RWPE1 (cell line): ENCODE measurements around the gene SNRPD2.
"Not testable (repeated sequence)": the region's sequence is repeated elsewhere in the genome, so short reads cannot be mapped to it uniquely, and the experiment has no call there.

ENCODE experiments used
- CTCF ChIA-PET: fragments of 350-600 bp; sonication (Branson Sonifier 250); formaldehyde crosslinking; extraction: SDS; loops from one replicate; lab custom pipeline; 2021; lab: Yijun Ruan, JAX
- POLR2A ChIA-PET: fragments of 400-600 bp; formaldehyde crosslinking; extraction: SDS; loops from one replicate; lab custom pipeline; 2020; ENCODE audit warnings: antibody characterized with exemption; ENCODE audit not compliant: low non-redundant PET; lab: Yijun Ruan, JAX
- DNase-seq: peaks from one replicate; pipeline ENCODE4 v3.0.0; 2012; ENCODE audit warnings: low spot score
- H3K27ac ChIP-seq: fragments of 450-650 bp; 2 replicates; pipeline ENCODE4 v1.5.1; 2017
- CTCF ChIP-seq: fragments of 450-650 bp; conservative IDR thresholded peaks from 2 replicates; pipeline ENCODE4 v1.5.1; 2017; ENCODE audit warnings: low read depth, mild to moderate bottlenecking

SNRPD2 gene

GRCh38 chr19:45693106-45693788 lies 1.5 kb upstream of the SNRPD2 start:
- peak; percentile 95 for TF ChIP-seq CTCF
- peak; percentile 75 for DNase-seq
- ChIA-PET POLR2A (interaction anchor here (0.6 to 1.8 kb wide), 3 partner anchors 8 to 76 kb away, joined by 3 to 6 read pairs (median 3); partner anchors contain the start of gene SIX5), CTCF (interaction anchor here (0.6 to 2.4 kb wide), 21 partner anchors 9 to 1495 kb away, joined by 3 to 13 read pairs (median 4); no protein-coding TSS in a partner anchor)
- peak overlapping the region; percentile 89 for H3K27ac ChIP-seq

- POLR2A ChIA-PET = interaction anchor here (0.6 to 1.8 kb wide), 6 partner anchors 8 to 77 kb away, joined by 3 to 6 read pairs (median 3); partner anchors contain the start of gene SIX5
- peak; percentile 97 for DNase-seq
- peak within 1 kb of the TSS; percentile 89 for H3K27ac ChIP-seq
- CTCF ChIA-PET = interaction anchor here (0.6 to 2.4 kb wide), 14 partner anchors 11 to 1495 kb away, joined by 3 to 13 read pairs (median 4); no protein-coding TSS in a partner anchor
- TF ChIP-seq CTCF = no peak
Observed at GRCh38 chr19:45692187-45693105, 693 bp upstream of the SNRPD2 start, which contains the start of gene QPCTL. TSS of gene QPCTL (plus strand) at chr19:45692666. CDS start at chr19:45692704, 38 bp downstream.

GRCh38 chr19:45687599-45687998 lies 4.2 kb downstream of the SNRPD2 start:
- no peak for TF ChIP-seq CTCF
- POLR2A ChIA-PET = no interaction called here
- CTCF ChIA-PET = interaction anchor here (0.9 kb wide), 1 partner anchor 81 kb away, joined by 3 read pairs; no protein-coding TSS in a partner anchor
- peak overlapping the region; percentile 97 for H3K27ac ChIP-seq
- no peak for DNase-seq

- CTCF ChIA-PET = interaction anchor here (0.6 to 0.7 kb wide), 3 partner anchors 174 to 1068 kb away, joined by 3 to 6 read pairs (median 3); no protein-coding TSS in a partner anchor
- POLR2A ChIA-PET = interaction anchor here (0.7 kb wide), 1 partner anchor 8 kb away, joined by 3 read pairs; no protein-coding TSS in a partner anchor
- peak overlapping the region; percentile 97 for H3K27ac ChIP-seq
- not testable (repeated sequence) for DNase-seq
Observed at GRCh38 chr19:45685045-45685444, 6.7 kb downstream of the SNRPD2 start.

- peak overlapping the region; percentile 97 for H3K27ac ChIP-seq
- CTCF ChIA-PET = no interaction called here
- POLR2A ChIA-PET = no interaction called here
- TF ChIP-seq CTCF = no peak
- no peak for DNase-seq
Observed at GRCh38 chr19:45682908-45683307, 8.8 kb downstream of the SNRPD2 start.

GRCh38 chr19:45682117-45682516 lies 9.6 kb downstream of the SNRPD2 start:
- no peak for DNase-seq
- no peak for TF ChIP-seq CTCF
- H3K27ac ChIP-seq = peak overlapping the region; percentile 97
- ChIA-PET CTCF (interaction anchor here (0.5 to 1.2 kb wide), 4 partner anchors 9 to 142 kb away, joined by 3 to 8 read pairs (median 4); no protein-coding TSS in a partner anchor), POLR2A (no interaction called here)
